Activated effector memory CD4-positive, alpha-beta T cell treated with Interleukin-2 at 50 U/mL for 16 hours (primary cell): ENCODE data around the gene EXOSC5.
"Not testable (repeated sequence)": the region's sequence is repeated elsewhere in the genome, so short reads cannot be mapped to it uniquely, and the experiment has no call there.

Experiments
- DNase-seq: peaks from one replicate; pipeline ENCODE4 v3.0.0-alpha.2; 2020

The EXOSC5 gene

GRCh38 chr19:41364524-41365391 is 32.4 kb downstream of the EXOSC5 start:
- no peak for DNase-seq

GRCh38 chr19:41363753-41364523 is 33.2 kb downstream of the EXOSC5 start, which contains the start of gene B9D2:
Gene B9D2 (minus strand): TSS chr19:41364149. CDS start chr19:41363519, 630 bp downstream.
- peak; percentile 98 for DNase-seq

- DNase-seq = no peak
Measured at GRCh38 chr19:41363371-41363752, 33.8 kb downstream of the EXOSC5 start.

- DNase-seq = no peak
Measured at GRCh38 chr19:41362143-41362847, 34.9 kb downstream of the EXOSC5 start.

- DNase-seq = no peak
Measured at GRCh38 chr19:41359741-41360140, 37.4 kb downstream of the EXOSC5 start.

- DNase-seq = no peak
Measured at GRCh38 chr19:41357746-41358145, 39.4 kb downstream of the EXOSC5 start.

GRCh38 chr19:41356984-41357739 is 40.0 kb downstream of the EXOSC5 start:
- DNase-seq = no peak

GRCh38 chr19:41355802-41356201 is 41.4 kb downstream of the EXOSC5 start:
- no peak for DNase-seq

GRCh38 chr19:41355035-41355434 is 42.1 kb downstream of the EXOSC5 start:
- DNase-seq = no peak

GRCh38 chr19:41354343-41354953 is 42.7 kb downstream of the EXOSC5 start:
- no peak for DNase-seq

- DNase-seq = peak; percentile 93
Measured at GRCh38 chr19:41353466-41354342, 43.5 kb downstream of the EXOSC5 start, which contains the start of gene TGFB1. Gene TGFB1 (minus strand): TSS chr19:41353922. CDS start chr19:41353044, 878 bp downstream.

GRCh38 chr19:41352609-41353465 is 44.3 kb downstream of the EXOSC5 start:
- DNase-seq = peak; percentile 73

GRCh38 chr19:41352279-41352608 is 44.9 kb downstream of the EXOSC5 start:
- DNase-seq = no peak

- DNase-seq = peak; percentile 80
Measured at GRCh38 chr19:41351339-41352245, 45.6 kb downstream of the EXOSC5 start.

- no peak for DNase-seq
Measured at GRCh38 chr19:41350735-41351338, 46.3 kb downstream of the EXOSC5 start.

- DNase-seq = not testable (repeated sequence)
Measured at GRCh38 chr19:41346916-41347315, 50.2 kb downstream of the EXOSC5 start.

GRCh38 chr19:41344162-41344561 is 53.0 kb downstream of the EXOSC5 start:
- DNase-seq = no peak
